ENCODE data around the gene VPS16.

VPS16 gene

DNA sequence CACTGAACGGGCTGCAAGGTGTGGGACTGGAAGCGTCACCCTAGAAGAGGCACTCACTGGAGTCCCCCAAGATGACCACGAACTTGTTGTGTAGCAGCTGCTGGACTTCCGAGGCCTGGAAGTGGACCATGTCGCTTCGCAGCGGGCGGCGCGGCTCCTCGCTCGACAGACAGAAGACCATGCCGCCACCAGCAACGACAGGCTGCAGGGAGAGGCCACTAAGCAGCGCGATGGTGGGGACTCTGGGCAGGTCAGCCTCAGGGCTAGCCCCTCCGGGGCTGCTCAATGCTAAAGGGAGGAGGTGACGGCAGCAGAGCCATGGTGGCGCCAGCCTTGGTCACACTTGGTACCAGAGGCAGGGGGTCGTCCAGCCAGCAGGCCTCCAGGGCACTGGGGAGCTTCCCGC is 810 bp upstream of the VPS16 start (continued):
- no peak for TF ChIP-seq PATZ1 (CRISPR knock-in tag; IDR thresholded peaks at IDR 0.05; ENCODE audit: borderline replicate concordance)

DNA sequence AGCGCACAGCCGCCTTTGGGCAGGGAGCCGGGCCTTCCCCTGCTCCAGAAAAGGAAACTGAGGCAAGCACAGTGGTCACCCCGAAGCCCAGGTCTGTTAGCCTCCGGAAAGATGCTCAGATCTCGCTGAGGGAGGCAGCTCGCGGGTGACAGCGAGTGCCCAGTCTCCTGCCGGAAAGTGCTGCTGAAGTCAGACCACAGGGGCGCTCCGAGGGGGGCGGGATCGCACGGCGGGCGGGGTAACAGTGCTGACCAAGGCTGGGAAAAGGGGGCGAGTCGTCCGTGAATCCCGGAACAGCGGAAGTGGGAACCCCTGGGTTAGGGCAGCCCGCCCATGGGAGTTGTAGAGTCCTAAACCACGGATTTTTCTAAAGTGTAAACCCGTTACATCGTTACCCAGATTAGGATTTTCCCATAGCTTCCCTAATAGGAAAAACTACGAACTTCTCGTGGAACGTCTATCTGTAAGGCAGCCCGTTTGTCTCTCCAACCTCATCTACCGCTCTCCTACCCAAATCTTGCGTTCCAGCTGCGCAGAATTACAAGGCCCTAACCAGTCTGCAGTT is 504 bp downstream of the VPS16 start:
- TF ChIP-seq ZNF70 (CRISPR knock-in tag; IDR thresholded peaks at IDR 0.05): no peak
- TF ChIP-seq PPARA (CRISPR knock-in tag; IDR thresholded peaks at IDR 0.05; ENCODE audit: borderline replicate concordance): no peak
- no peak for TF ChIP-seq ZC3H10 (CRISPR knock-in tag; IDR thresholded peaks at IDR 0.05)
- TF ChIP-seq BACH2 (CRISPR knock-in tag; IDR thresholded peaks at IDR 0.05; ENCODE audit: borderline replicate concordance): no peak
- TF ChIP-seq ARNTL (CRISPR knock-in tag; IDR thresholded peaks at IDR 0.05; ENCODE audit: borderline replicate concordance, low read depth): no peak
- TF ChIP-seq, protein P1, sequence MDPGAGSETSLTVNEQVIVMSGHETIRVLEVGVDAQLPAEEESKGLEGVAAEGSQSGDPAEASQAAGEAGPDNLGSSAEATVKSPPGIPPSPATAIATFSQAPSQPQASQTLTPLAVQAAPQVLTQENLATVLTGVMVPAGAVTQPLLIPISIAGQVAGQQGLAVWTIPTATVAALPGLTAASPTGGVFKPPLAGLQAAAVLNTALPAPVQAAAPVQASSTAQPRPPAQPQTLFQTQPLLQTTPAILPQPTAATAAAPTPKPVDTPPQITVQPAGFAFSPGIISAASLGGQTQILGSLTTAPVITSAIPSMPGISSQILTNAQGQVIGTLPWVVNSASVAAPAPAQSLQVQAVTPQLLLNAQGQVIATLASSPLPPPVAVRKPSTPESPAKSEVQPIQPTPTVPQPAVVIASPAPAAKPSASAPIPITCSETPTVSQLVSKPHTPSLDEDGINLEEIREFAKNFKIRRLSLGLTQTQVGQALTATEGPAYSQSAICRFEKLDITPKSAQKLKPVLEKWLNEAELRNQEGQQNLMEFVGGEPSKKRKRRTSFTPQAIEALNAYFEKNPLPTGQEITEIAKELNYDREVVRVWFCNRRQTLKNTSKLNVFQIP (CRISPR knock-in tag; IDR thresholded peaks at IDR 0.05; ENCODE audit: borderline replicate concordance, low read depth): no peak
- no peak for TF ChIP-seq ZFP30 (CRISPR knock-in tag; IDR thresholded peaks at IDR 0.05)
- TF ChIP-seq TOX (CRISPR knock-in tag; IDR thresholded peaks at IDR 0.05; ENCODE audit: borderline replicate concordance): no peak
- peak; percentile 83 for ATAC-seq

- TF ChIP-seq, protein P2, sequence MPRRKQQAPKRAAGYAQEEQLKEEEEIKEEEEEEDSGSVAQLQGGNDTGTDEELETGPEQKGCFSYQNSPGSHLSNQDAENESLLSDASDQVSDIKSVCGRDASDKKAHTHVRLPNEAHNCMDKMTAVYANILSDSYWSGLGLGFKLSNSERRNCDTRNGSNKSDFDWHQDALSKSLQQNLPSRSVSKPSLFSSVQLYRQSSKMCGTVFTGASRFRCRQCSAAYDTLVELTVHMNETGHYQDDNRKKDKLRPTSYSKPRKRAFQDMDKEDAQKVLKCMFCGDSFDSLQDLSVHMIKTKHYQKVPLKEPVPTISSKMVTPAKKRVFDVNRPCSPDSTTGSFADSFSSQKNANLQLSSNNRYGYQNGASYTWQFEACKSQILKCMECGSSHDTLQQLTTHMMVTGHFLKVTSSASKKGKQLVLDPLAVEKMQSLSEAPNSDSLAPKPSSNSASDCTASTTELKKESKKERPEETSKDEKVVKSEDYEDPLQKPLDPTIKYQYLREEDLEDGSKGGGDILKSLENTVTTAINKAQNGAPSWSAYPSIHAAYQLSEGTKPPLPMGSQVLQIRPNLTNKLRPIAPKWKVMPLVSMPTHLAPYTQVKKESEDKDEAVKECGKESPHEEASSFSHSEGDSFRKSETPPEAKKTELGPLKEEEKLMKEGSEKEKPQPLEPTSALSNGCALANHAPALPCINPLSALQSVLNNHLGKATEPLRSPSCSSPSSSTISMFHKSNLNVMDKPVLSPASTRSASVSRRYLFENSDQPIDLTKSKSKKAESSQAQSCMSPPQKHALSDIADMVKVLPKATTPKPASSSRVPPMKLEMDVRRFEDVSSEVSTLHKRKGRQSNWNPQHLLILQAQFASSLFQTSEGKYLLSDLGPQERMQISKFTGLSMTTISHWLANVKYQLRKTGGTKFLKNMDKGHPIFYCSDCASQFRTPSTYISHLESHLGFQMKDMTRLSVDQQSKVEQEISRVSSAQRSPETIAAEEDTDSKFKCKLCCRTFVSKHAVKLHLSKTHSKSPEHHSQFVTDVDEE (CRISPR knock-in tag; IDR thresholded peaks at IDR 0.05): no peak
- TF ChIP-seq GLIS3 (CRISPR knock-in tag; IDR thresholded peaks at IDR 0.05) (no peak), ISL1 (CRISPR knock-in tag; IDR thresholded peaks at IDR 0.05) (no peak), RARB (CRISPR knock-in tag; IDR thresholded peaks at IDR 0.05) (no peak), TCF4 (CRISPR knock-in tag; IDR thresholded peaks at IDR 0.05; ENCODE audit: borderline replicate concordance) (no peak), PPARA (CRISPR knock-in tag; IDR thresholded peaks at IDR 0.05; ENCODE audit: borderline replicate concordance) (no peak), CSDC2 (CRISPR knock-in tag; IDR thresholded peaks at IDR 0.05) (no peak), ARNTL (CRISPR knock-in tag; IDR thresholded peaks at IDR 0.05; ENCODE audit: borderline replicate concordance, low read depth) (no peak), TOX (CRISPR knock-in tag; IDR thresholded peaks at IDR 0.05; ENCODE audit: borderline replicate concordance) (no peak), ZC3H10 (CRISPR knock-in tag; IDR thresholded peaks at IDR 0.05) (no peak), BACH2 (CRISPR knock-in tag; IDR thresholded peaks at IDR 0.05; ENCODE audit: borderline replicate concordance) (no peak), ZNF565 (CRISPR knock-in tag; conservative IDR thresholded peaks at IDR 0.05; ENCODE audit: low read depth) (no peak), ESRRG (CRISPR knock-in tag; IDR thresholded peaks at IDR 0.05) (no peak), ZNF8 (CRISPR knock-in tag; IDR thresholded peaks at IDR 0.05) (no peak), OSR1 (CRISPR knock-in tag; IDR thresholded peaks at IDR 0.05) (no peak)
- TF ChIP-seq, protein P3, sequence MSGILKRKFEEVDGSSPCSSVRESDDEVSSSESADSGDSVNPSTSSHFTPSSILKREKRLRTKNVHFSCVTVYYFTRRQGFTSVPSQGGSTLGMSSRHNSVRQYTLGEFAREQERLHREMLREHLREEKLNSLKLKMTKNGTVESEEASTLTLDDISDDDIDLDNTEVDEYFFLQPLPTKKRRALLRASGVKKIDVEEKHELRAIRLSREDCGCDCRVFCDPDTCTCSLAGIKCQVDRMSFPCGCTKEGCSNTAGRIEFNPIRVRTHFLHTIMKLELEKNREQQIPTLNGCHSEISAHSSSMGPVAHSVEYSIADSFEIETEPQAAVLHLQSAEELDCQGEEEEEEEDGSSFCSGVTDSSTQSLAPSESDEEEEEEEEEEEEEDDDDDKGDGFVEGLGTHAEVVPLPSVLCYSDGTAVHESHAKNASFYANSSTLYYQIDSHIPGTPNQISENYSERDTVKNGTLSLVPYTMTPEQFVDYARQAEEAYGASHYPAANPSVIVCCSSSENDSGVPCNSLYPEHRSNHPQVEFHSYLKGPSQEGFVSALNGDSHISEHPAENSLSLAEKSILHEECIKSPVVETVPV (CRISPR knock-in tag; IDR thresholded peaks at IDR 0.05): no peak
- TF ChIP-seq, protein P1 (CRISPR knock-in tag; IDR thresholded peaks at IDR 0.05; ENCODE audit: borderline replicate concordance, low read depth): no peak
- ATAC-seq: no peak
These were observed 5.1 kb downstream of the VPS16 start for GRCh38 chr20:2845607-2846006.

Measured in SK-N-SH treated with all-trans-retinoic acid at 6 μM for 48 hours (cell line).